Small intestine (tissue), 16 donors: Measurements from ENCODE around the gene NR1H4. TPM values are rescaled to one million over a fixed set of nuclear protein-coding genes. Genes with fewer than 3 reads are reported as not detected.
"Not testable (repeated sequence)": the region's sequence is repeated elsewhere in the genome, so short reads cannot be mapped to it uniquely, and the experiment has no call there.

Experiments
- DNase-seq, 2 donors: peaks; one replicate each; pipeline versions ENCODE4 v3.0.0 to v3.0.0-alpha.2; 2013
- FAIRE-seq: peaks from 2 replicates; lab custom pipeline; 2012; peaks lifted over from hg19 to GRCh38; lab: Jason Lieb, UNC
- H3K27ac ChIP-seq, 3 donors: one replicate each; pipeline ENCODE4 v1.5.1; 2013; ENCODE audit warnings: low read length in 2 of 3, mild to moderate bottlenecking in 2 of 3, control low read depth in 1 of 3, inconsistent platforms in 1 of 3, low read depth in 1 of 3, moderate library complexity in 1 of 3
- H3K27me3 ChIP-seq, 3 donors: one replicate each; pipeline ENCODE4 v1.6.1; 2013; ENCODE audit warnings: low read length in 3 of 3, inconsistent platforms in 1 of 3; ENCODE audit not compliant: control insufficient read depth in 3 of 3, insufficient read depth in 3 of 3
- H3K36me3 ChIP-seq, 3 donors: one replicate each; pipeline ENCODE4 v1.6.1; 2013; ENCODE audit warnings: low read length in 3 of 3, inconsistent platforms in 1 of 3, low read depth in 1 of 3, mild to moderate bottlenecking in 1 of 3, moderate library complexity in 1 of 3; ENCODE audit not compliant: control insufficient read depth in 3 of 3, insufficient read depth in 2 of 3
- H3K4me1 ChIP-seq, 3 donors: one replicate each; pipeline ENCODE4 v1.6.1; 2013; ENCODE audit warnings: low read length in 2 of 3, inconsistent platforms in 1 of 3, low read depth in 1 of 3, mild to moderate bottlenecking in 1 of 3, moderate library complexity in 1 of 3; ENCODE audit not compliant: control insufficient read depth in 3 of 3, insufficient read depth in 2 of 3
- H3K4me3 ChIP-seq, 3 donors: one replicate each; pipeline ENCODE4 v1.5.1; 2013; ENCODE audit warnings: low read length in 3 of 3, control low read depth in 1 of 3, inconsistent platforms in 1 of 3, low read depth in 1 of 3, mild to moderate bottlenecking in 1 of 3, moderate library complexity in 1 of 3
- H3K9me3 ChIP-seq, 2 donors: one replicate each; pipeline ENCODE4 v1.6.1; 2013; ENCODE audit warnings: low read depth in 1 of 2, low read length in 1 of 2; ENCODE audit not compliant: control insufficient read depth in 2 of 2, insufficient read depth in 1 of 2
- WGBS, 3 donors: extraction: QIAGEN DNeasy Blood & Tissue Kit; methylation state at CpG; one replicate each; pipeline ENCODE4 v1.1.7; 2013; 5-methylcytosine and 5-hydroxymethylcytosine counted together
- long read RNA-seq, 10 donors: transcript quantifications; one replicate each; lab custom pipeline, GENCODE V29; 2026
- polyA plus RNA-seq, 4 donors: library from polyadenylated mRNA; stranded (reverse) in 3 of 4; unstranded in 1 of 4; fragments of 200-250 nt in 3 of 4; fragments of 120-200 nt in 1 of 4; gene quantifications; one replicate each; pipeline versions ENCODE4 v1.2.1 to v1.2.3, GENCODE V29; 2013
- donor health status: healthy with polysubstance abuse.
- donor health status: control.
- donor health status: control.
- donor health status: Bipolar disorder and iron deficiency.
- donor health status: healthy.

NR1H4 gene
- polyA plus RNA-seq, result 100 to 1,000 TPM in 1 of 4 donors, 10 to 100 TPM in 3; 16.5 to 139 (median 45.0) TPM
- long read RNA-seq, donor 1, transcript NR1H4-208 (2 exons, 294 nt), result major isoform, 41 of 76 reads
- long read RNA-seq, donor 1, transcript NR1H4-209 (9 exons, 1,489 nt), result minor isoform, 7 of 76 reads
- long read RNA-seq, donor 1, transcript NR1H4-201 (9 exons, 1,630 nt), result minor isoform, 14 of 76 reads
- long read RNA-seq, donor 1, partial matches to known transcripts, result 14 of 76 reads
- long read RNA-seq, donor 1, other reads (novel, unspliced or antisense), result 0 of 76 reads
- long read RNA-seq, donor 2, transcript NR1H4-208 (2 exons, 294 nt), result minor isoform, 6 of 17 reads
- long read RNA-seq, donor 2, transcript NR1H4-201 (9 exons, 1,630 nt), result major isoform, 7 of 17 reads
- long read RNA-seq, donor 2, partial matches to known transcripts, result 0 of 17 reads
- long read RNA-seq, donor 2, other reads (novel, unspliced or antisense), result 0 of 17 reads
- long read RNA-seq, donor 3, transcript NR1H4-201 (9 exons, 1,630 nt), result minor isoform, 5 of 20 reads
- long read RNA-seq, donor 3, transcript NR1H4-208 (2 exons, 294 nt), result major isoform, 7 of 20 reads
- long read RNA-seq, donor 3, partial matches to known transcripts, result 7 of 20 reads
- long read RNA-seq, donor 3, other reads (novel, unspliced or antisense), result 0 of 20 reads
- long read RNA-seq, donor 4, result 0 reads
- long read RNA-seq, donor 5, partial matches to known transcripts, result 6 of 12 reads
- long read RNA-seq, donor 5, other reads (novel, unspliced or antisense), result 0 of 12 reads
- long read RNA-seq, donor 6, transcript NR1H4-209 (9 exons, 1,489 nt), result minor isoform, 6 of 26 reads
- long read RNA-seq, donor 6, transcript NR1H4-208 (2 exons, 294 nt), result major isoform, 17 of 26 reads
- long read RNA-seq, donor 6, partial matches to known transcripts, result 0 of 26 reads
- long read RNA-seq, donor 6, other reads (novel, unspliced or antisense), result 0 of 26 reads
- long read RNA-seq, donor 7, result 0 reads
- long read RNA-seq, donor 8, result 0 reads
- long read RNA-seq, donor 9, partial matches to known transcripts, result 0 of 5 reads
- long read RNA-seq, donor 9, other reads (novel, unspliced or antisense), result 0 of 5 reads
- long read RNA-seq, donor 10, transcript NR1H4-208 (2 exons, 294 nt), result major isoform, 8 of 11 reads
- long read RNA-seq, donor 10, partial matches to known transcripts, result 0 of 11 reads
- long read RNA-seq, donor 10, other reads (novel, unspliced or antisense), result 0 of 11 reads

- no peak for FAIRE-seq
- DNase-seq, result peak; percentile 42 to 70
- Histone ChIP-seq H3K27ac (peak within 1 kb of the TSS; percentile 5 to 77 (median 52)), H3K9me3 (no peaks in the 10 kb centered on the region), H3K27me3 (no peaks in the 10 kb centered on the region), H3K4me3 (peak within 1 kb of the TSS in 1 of 3 donors; percentile 18), H3K36me3 (no peaks in the 10 kb centered on the region), H3K4me1 (peaks cover 0 to 8% (median 2%) of the 10 kb centered on the region in 3 donors)
- WGBS, 3 donors, result 35 to 40% (median 39%) methylated on average over 6 of the region's 6 CpGs
These were observed at the start of gene NR1H4 for GRCh38 chr12:100473716-100474150. TSS of gene NR1H4 (plus strand) at chr12:100473866. CDS start at chr12:100493324, 19,458 bp downstream.

GRCh38 chr12:100426145-100426544, 47.5 kb upstream of the NR1H4 start:
- no peak for DNase-seq
- WGBS, 3 donors, result 24 to 46% (median 44%) methylated on average over 1 of the region's 1 CpG

DNA sequence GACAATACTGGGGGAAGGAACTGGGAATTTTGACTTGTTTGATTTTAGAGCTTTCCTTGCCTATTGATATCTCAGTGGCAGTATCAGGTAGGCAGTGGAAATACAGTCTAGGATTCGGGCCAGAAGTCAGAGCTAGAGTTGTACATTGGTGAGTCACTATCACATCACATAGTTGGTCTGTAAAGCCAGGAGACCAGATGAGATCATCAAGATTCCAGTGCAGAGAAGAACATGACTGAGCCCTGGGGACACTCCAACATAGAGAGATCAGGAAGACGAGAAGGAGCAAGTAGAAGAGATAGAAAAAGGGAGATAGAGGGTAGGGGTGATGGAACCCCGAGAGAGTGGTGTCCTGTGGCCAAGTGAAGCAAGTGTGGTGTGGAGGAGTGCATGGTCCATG, 46.6 kb upstream of the NR1H4 start:
- 63 to 75% (median 69%) methylated on average over 3 of the region's 3 CpGs for WGBS, 3 donors
- FAIRE-seq (no peak), DNase-seq (peak in 1 of 2 donors; percentile 67)
- no peak overlapping the region for H3K4me3 ChIP-seq
- no peaks in the 10 kb centered on the region for H3K27me3 ChIP-seq
- H3K27ac ChIP-seq, result peak overlapping the region in 1 of 3 donors; percentile 32
- H3K4me1 ChIP-seq, result no peaks in the 10 kb centered on the region
- H3K36me3 ChIP-seq, result no peaks in the 10 kb centered on the region
- H3K9me3 ChIP-seq, result peaks cover 0 to 7% of the 10 kb centered on the region in 2 donors

More at GRCh38 chr12:100426145-100426544, 47.5 kb upstream of the NR1H4 start:
- Histone ChIP-seq H3K36me3 (no peaks in the 10 kb centered on the region), H3K4me1 (no peaks in the 10 kb centered on the region), H3K9me3 (peaks cover 0 to 4% of the 10 kb centered on the region in 2 donors), H3K27me3 (no peaks in the 10 kb centered on the region), H3K4me3 (no peak overlapping the region), H3K27ac (no peak overlapping the region)
- FAIRE-seq, result no peak

DNA sequence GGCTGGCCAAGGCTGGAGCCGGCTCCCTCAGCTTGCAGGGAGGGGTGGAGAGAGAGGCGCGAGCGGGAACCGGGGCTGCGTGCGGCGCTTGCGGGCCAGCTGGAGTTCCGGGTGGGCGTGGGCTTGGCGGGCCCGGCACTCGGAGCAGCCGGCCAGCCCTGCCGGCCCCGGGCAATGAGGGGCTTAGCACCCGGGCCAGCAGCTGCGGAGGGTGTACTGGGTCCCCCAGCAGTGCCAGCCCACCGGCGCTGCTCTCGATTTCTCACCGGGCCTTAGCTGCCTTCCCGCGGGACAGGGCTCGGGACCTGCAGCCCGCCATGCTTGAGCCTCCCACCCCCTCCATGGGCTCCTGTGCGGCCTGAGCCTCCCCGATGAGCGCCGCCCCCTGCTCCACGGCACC, 43.4 kb upstream of the NR1H4 start:
- H3K36me3 ChIP-seq, H3K27ac ChIP-seq, H3K9me3 ChIP-seq, H3K27me3 ChIP-seq, H3K4me3 ChIP-seq, FAIRE-seq, H3K4me1 ChIP-seq, DNase-seq: not testable (repeated sequence)
- 95 to 99% (median 97%) methylated on average over 13 to 32 of the region's 32 CpGs for whole genome bisulfite sequencing, 3 donors

DNA sequence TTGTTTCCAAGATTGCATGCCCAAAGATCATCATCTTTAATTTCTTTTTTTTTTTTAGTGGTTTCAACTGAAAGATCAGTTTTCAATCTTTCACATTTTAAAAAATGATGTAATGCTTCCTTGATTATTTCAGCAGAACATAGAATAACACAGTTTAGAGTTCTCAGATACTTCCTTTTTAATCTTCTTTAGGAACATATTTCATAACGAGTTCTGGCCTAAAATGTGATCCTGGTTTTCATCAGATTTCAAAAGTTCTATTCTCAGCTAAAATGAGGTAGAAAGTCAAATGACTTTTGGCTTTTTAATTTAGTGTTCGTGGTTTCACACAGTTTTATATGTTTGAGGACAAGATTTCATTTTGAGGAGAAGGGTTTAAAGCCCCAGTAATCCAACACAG, 40.0 kb upstream of the NR1H4 start:
- WGBS, 3 donors, result 58 to 89% (median 69%) methylated on average over 2 of the region's 2 CpGs
- Histone ChIP-seq H3K27ac (no peak overlapping the region), H3K4me1 (peaks cover 2 to 26% (median 2%) of the 10 kb centered on the region in 3 donors), H3K27me3 (no peaks in the 10 kb centered on the region), H3K4me3 (no peak overlapping the region), H3K36me3 (no peaks in the 10 kb centered on the region), H3K9me3 (peaks cover 0 to 9% of the 10 kb centered on the region in 2 donors)
- FAIRE-seq (no peak), DNase-seq (no peak)

- H3K27ac ChIP-seq, result no peak overlapping the region
- H3K27me3 ChIP-seq, result no peaks in the 10 kb centered on the region
- H3K9me3 ChIP-seq, result peaks cover 0 to 9% of the 10 kb centered on the region in 2 donors
- FAIRE-seq (no peak), DNase-seq (no peak)
- no peaks in the 10 kb centered on the region for H3K36me3 ChIP-seq
- no peak overlapping the region for H3K4me3 ChIP-seq
- peaks cover 2 to 26% (median 2%) of the 10 kb centered on the region in 3 donors for H3K4me1 ChIP-seq
These were observed 39.5 kb upstream of the NR1H4 start for GRCh38 chr12:100434177-100434576.

- 49 to 65% (median 51%) methylated on average over 2 of the region's 2 CpGs for WGBS, 3 donors
These were observed 37.7 kb upstream of the NR1H4 start for GRCh38 chr12:100435957-100436356.

More at GRCh38 chr12:100435957-100436356, 37.7 kb upstream of the NR1H4 start:
- FAIRE-seq (no peak), DNase-seq (peak in 1 of 2 donors; percentile 57)
- no peak overlapping the region for H3K4me3 ChIP-seq
- peaks cover 0 to 9% of the 10 kb centered on the region in 2 donors for H3K9me3 ChIP-seq
- H3K27me3 ChIP-seq, result no peaks in the 10 kb centered on the region
- peak overlapping the region in 2 of 3 donors; percentile 14 to 33 for H3K27ac ChIP-seq
- no peaks in the 10 kb centered on the region for H3K36me3 ChIP-seq
- H3K4me1 ChIP-seq, result peaks cover 2 to 38% (median 2%) of the 10 kb centered on the region in 3 donors
